ENCODE data around the gene PTPN4.

DNA sequence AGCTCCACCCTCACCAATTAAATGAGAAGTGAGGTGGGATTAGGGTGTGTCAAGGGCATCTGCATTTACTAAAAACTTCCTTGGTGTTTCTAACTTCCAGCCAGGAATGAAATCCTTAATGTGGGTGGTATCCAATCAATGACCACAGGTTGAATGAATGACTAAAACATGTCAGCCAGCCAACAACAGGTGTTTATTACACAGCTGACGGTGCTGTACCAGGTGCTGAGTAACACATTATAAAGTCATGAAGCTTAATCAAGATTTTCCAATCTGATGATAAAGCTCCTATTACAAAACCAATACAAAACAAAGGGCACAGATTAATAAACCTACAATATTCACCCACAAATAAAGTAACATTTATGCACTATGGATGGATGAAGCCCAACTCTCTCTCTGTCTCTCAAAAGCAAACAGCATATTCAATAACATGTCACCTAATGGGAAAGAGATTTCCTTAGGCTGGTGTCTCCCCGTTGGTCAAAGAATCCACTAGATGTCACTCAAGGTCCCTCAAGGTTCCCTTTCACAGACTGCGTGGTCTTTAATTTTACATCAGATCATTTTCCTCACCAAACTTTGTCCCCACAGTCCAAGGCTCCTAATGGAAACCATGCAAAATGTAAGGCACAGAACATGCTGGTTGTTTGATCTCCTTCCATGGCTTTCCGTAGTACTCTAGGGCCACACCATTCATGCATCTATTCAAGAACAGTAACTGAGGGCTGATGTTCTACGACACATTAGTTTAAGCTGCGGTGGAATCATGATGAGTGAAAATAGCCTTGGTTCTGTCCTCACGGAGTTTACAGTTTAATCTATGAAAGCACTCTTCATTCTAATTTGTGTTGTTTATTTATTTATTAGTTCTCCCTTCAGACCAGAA, 6.4 kb upstream of the PTPN4 start:
- TF ChIP-seq, protein P1, sequence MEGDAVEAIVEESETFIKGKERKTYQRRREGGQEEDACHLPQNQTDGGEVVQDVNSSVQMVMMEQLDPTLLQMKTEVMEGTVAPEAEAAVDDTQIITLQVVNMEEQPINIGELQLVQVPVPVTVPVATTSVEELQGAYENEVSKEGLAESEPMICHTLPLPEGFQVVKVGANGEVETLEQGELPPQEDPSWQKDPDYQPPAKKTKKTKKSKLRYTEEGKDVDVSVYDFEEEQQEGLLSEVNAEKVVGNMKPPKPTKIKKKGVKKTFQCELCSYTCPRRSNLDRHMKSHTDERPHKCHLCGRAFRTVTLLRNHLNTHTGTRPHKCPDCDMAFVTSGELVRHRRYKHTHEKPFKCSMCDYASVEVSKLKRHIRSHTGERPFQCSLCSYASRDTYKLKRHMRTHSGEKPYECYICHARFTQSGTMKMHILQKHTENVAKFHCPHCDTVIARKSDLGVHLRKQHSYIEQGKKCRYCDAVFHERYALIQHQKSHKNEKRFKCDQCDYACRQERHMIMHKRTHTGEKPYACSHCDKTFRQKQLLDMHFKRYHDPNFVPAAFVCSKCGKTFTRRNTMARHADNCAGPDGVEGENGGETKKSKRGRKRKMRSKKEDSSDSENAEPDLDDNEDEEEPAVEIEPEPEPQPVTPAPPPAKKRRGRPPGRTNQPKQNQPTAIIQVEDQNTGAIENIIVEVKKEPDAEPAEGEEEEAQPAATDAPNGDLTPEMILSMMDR (IDR thresholded peaks at IDR 0.05): peak; percentile 48 to 77 (median 64)
- TF ChIP-seq POLR2A (IDR thresholded peaks at IDR 0.05): no peak

Data from body of pancreas (tissue), 4 donors.